HG03571 (cell line): ENCODE data around the gene PPP6R2.
"Not testable (repeated sequence)": the region's sequence is repeated elsewhere in the genome, so short reads cannot be mapped to it uniquely, and the experiment has no call there.

Experiments
- ATAC-seq: cut with Tn5 transposase; IDR thresholded peaks from one replicate; pipeline ENCODE4 v1.9.1; 2021; ENCODE audit not compliant: unreplicated experiment

PPP6R2 gene

DNA sequence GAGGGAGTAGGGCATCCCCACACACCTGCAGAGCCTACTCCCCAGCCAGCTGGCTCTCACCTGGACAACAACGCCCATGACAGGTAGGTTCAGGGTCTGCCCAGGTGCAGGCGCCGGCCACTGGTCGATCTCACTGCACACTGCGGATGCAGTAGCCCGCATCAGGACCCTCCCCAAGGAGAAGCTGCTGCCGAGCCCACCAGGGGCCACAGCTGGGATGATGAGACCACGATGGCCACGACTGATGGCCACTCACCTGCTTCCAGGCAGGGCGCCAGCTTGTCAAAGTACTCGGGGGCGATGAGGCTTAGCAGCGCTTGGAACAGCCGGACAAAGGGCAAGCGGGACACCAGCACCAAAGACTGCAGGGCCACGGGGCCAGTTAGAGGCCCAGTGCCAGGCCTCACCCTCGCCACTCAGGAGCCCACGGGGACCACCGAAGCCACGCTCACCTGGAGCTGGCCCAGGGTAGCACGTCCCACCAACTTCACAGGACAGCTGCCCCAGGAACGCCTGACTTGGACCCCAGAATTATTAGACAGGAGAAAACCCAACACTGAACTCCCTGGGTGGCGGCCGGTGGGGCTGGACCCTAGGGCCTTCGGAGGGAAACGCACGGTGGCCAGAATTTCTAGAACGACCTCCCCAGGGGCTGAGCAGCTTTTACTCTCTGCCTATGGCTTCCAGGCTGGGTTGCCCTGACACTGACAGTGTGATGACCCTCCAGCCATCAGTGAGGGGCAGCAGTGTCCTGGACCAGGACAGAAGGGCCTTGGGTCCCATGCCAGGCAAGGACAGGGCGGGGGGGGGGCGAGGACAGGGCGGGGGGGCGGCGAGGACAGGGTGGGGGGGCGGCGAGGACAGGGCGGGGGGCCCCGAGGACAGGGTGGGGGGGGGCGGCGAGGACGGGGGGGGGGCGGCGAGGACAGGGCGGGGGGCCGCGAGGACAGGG is 26.7 kb upstream of the PPP6R2 start:
- ATAC-seq = no peak

DNA sequence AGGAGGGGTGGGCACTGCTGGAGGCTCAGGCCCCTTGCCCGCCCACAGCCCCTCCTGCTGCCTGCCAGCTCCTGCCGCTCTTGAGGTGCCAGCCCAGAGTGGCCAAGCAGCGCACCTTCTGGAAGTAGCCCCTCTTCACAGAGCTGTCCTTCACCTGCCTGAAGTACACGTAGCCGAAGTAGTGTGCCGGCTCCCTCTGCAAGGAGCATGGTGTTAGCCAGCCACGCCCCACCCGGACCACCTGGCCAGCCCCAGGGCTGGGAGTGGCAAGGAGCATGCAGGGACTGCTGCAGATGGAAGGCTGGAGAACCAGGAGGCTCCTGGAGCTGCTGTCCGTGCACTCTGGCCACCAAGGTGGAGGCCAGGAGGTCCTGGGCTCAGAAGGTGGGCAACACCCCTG is 25.9 kb upstream of the PPP6R2 start:
- ATAC-seq = no peak

DNA sequence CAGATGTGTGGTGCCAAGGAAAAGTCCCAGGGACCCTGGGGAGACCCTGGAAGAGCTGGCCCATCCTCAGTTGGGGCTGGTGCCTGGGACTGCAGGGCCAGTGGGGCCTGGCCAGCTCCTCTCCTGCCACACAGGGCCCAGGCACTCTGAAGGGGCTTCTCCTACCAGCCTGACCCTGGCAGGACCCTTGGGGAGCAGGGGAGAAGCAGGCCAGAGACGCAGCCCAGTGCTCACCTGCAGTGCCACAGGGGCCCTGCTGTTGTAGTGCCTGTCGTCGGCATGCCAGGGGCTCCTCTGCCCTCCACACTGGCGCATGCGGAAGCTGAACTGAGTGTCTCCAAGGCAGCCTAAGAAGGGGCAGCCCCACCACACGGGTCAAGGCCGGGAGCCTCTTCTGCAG is 25.5 kb upstream of the PPP6R2 start:
- no peak for ATAC-seq

DNA sequence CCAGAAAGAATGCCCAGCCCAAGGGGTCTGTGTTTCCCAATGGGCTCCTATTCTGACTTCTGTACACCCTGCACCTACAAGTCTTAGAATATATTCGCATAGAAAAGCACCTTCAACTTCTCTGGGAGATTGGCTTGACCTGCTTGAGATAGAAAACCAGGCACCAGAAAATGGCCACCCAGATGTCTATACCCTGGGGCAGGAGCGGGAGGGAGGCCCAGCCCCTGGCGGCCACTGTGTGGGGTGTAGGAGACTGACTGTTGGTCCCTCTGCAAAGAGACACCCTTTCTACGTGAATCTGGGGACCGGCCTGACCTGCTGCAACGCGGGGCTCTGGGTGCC is 24.8 kb upstream of the PPP6R2 start:
- ATAC-seq = no peak

DNA sequence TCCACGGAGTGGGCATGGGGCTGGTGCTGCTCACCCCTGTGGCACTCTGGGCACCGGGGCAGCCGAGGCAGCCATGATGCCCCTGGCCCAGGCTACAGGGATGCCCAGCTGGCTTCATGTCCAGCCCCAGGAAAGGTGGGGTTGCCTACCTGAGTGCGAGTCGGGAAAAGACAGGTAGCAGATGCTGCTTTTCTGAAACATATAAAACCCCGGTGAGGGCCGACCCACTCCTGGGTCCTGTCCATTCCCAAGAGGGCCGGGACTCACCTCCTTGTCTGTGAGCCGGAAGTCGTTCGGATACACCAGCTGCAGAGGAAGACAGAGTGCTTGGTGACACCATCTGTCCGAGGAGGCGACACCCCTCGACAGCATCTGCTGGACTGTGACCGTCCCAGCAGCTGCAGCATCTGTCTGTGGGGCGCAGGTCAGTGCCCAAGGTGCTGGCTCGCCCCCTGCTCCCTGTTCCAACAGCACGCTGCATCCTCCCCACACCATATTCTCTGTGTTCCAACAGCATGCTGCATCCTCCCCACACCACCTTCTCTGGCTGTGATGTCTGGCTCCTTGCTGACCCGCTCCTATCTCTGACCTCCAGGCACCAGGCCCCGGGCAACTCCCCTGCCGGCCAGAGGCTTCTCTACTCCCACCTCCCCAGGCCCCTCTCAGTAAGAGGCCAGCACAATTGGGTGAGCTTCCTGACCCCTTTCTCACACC is 24.3 kb upstream of the PPP6R2 start:
- no peak for ATAC-seq

DNA sequence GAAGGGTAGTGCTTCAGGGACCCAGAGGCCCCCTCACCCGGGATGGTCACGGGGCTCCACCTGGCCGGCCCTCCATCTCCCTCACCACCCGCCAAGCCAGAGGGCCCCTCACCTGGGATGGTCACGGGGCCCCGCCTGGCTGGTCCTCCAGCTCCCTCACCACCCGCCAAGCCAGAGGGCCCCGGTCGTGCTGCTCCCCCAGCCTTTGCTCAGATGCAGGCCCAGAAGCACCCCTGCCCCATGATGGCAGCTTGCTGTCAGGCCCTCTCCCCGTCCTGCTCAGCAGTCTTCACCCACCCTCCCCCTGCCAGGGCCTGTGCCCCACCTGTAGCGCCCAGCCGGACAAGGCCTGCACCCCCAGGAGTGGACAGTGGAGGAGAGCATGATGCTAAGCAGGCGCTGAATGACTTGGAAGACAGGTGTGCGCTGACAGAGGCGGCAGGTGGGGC is 23.6 kb upstream of the PPP6R2 start:
- ATAC-seq = no peak

DNA sequence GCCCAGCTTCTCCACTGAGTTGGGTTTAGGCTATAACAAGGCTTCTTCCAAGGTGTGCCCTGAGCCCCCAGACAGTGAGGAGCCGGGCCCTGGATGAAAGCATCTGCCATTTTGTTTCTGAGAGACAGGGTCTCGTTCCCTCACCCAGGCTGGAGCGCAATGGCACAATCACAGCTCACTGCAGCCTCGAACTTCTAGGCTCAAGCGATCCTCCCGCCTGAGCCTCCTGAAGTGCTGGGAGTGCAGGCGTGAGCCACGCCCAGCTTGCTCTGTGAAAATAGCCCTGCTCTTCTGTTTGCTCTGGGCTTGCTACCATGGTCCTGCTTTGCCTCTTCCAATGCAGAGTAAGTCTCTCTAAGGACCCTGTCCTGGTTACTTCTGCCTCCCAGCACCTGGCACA is 23.0 kb upstream of the PPP6R2 start:
- ATAC-seq = no peak

DNA sequence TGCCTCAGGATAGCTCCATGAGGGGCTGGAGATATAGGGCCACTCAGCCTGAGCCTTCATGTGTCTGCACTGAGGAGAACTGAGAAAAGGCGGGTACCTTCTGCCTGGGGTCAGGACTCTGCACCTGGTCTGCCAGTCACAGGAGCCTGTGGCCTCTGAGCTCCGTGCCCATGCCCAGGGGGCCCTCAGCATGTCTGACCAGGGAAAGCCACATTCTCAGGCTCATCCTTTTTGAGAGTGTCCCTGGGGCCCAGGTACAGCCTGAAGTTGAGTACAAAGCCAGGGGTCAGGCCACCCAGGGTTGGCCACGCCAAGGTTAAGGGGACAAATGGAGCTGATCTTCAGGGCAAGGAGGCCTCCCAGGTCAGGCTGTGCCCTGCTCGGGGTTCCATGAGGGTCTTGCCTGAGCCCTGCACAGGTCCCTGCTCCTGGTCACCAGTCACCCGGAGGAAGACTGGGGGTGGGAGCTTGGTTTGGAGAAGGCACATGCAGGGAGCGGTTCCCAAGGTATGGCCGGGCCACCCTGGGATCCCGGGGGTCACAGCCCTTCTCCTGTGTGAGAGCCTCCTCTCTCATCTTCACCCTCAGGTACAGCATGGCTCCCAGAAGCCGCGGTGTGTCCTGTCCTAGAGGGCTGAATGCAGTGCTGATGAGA is 22.3 kb upstream of the PPP6R2 start:
- no peak for ATAC-seq

DNA sequence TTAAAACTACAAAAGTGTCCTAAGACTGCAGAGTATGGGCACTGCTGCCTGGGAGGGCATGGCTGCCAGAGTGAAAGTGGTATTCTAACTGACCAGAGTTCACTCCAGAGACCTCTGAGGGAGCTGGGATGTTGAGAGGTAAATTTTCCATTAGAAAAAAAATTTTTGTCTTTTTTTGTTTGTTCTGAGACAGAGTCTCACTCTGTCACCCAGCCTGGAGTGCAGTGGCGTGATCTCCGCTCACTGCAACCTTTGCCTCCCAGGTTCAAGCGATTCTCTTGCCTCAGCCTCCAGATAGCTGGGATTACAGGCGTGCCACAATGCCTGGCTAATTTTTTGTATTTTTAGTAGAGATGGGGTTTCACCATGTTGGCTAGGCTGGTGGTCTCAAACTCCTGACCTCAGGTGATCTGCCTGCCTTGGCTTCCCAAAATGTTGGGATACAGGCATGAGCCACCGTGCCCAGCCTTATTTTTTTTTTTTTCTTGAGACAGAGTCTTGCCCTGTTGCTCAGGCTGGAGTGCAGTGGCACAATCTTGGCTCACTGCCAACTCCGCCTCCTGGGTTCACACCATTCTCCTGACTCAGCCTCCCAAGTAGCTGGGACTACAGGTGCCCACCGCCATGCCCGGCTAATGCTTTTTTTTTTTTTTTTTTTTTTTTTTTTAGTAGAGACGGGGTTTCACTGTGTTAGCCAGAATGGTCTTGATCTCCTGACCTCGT is 20.6 kb upstream of the PPP6R2 start:
- not testable (repeated sequence) for ATAC-seq

DNA sequence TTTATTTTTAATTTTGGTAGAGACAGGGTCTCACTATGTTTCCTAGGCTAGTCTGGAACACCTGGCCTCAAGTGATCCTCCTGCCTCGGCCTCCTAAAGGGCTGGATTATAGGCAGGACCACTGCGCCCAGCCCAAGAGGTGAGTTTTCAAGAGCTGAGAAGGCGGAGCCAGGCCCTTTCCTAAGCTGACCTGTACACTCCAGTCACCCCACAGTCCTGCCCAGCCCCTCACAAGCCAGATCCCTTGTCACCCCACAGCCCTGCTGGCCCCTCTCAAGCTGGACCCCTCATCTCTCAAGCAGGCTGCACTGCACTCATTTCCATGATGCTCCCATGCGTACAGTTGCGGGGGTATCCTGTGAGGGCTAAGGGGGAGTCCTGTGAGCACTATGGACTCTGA is 19.2 kb upstream of the PPP6R2 start:
- ATAC-seq = no peak

DNA sequence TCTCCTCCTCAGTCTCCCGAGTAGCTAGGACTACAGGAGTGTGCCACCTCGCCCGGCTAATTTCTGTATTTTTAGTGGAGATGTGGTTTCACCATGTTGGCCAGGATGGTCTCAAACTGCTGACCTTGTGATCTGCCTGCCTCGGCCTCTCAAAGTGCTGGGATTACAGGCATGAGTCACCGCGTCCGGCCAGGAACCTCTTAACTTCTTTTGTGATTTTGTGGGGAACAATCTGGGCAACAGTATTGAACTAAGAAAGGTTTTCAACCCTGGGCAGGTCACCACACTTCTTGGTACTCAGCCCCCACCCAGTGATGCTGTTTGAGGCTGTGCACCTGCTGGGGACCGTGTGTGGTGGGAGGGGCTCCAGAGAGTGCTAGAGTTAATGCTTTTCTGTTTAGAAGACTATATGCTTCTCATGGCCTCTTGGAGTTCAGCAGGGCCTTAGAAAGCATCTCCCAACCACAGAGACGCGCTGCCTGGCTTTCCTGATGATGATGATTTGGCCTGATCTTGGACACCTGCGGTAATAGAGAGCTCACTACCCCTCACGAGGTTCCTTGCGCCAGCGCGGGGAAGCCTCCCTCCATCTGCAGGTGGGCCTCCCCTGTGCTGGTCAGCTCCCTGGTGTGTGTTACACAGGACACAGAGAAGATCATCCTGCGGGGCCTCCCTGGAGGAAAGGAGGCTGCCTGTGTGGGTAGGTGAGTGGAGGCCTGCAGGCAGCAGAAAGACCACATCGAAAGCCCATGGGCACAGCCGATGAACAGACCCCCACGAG is 17.5 kb upstream of the PPP6R2 start:
- no peak for ATAC-seq

DNA sequence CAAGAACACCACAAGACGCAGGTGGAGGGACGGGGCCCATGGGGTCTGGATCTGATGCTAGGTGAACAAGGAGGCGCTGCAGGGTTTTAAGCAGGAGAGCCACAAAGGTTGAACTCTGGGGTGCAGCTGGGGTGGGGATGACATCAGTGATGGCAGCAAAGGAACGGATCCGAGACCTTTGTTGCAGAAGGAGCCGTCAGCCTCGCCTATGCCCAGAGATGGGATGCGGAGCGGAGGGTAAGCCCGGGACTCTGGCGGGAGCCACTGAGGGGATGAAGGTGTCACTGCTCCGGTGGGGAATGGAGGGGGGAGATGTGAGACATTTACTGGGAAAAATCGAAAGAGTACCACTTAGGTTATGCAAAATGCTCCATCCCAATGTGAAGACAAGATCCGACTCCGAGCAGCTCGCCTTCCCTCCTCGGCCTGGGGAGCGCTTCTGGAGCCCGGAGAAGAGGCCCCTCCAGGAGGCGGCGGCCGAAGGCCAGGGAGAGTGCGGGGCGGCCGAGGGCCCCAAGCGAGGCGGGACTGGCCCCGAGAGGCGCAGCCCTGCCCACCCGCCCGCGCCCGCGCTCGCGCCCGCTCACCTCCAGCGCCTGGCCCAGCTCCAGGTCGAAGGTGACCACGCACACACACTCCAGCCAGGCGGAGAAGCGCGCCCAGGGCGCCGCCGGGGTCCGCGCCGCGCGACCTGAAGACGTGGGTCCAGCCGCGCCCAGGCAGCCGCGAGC is 16.7 kb upstream of the PPP6R2 start:
- no peak for ATAC-seq

DNA sequence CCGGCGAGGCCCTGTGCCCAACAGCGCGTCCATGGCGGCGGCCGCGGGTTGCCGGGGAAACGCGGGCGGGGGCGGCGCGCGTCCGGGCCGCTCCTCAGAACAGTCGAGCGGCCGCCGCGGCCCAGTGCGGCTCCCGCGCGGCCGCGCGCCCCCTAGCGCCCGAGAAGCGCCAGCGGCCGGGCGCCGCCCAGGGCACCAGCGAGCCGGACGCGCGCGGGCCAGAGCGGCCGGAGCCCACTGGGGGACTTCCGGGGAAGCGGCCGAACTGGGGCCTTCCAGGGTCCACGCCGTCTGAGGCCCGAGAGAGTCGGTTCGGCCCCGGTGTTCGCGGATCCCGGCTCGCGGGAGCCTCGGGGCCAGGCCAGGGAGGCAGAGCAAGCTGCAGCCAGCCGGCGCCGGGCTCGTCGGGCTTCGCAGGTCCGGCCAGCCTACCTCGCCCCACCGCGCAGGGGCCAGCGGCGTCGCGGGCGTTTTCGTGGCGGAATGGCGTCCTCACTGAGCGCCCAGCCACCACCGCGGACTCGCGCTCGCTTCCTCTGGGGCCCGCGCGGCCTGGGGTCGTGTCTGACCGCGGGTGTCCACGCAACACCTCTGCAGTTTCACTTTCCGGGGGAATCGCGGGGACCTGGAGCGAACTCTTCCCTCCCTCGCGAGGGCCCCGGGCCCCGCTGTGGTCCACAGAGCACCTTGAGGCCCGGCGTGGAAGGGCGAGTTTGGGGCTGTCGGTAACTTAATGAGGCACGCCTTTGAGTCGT is 16.0 kb upstream of the PPP6R2 start, which contains the start of gene DENND6B:
DENND6B (minus strand) TSS at position 57 of the 755 bp plus-strand sequence; CDS start at position 33, 24 bp downstream.
- peak; percentile 77 for ATAC-seq

DNA sequence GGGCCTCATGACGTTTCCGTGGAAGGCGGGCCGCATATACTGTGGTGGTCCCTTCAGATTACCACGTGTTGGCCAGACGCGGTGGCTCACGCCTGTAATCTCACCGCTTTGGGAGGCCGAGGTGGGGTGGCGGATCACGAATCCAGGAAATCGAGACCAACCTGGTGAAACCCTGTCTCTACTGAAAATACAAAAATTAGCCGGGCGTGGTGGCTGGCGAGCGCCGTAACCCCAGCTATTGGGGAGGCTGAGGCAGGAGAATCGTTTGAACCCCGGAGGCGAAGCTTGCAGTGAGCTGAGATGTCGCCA is 15.5 kb upstream of the PPP6R2 start:
- ATAC-seq = no peak

DNA sequence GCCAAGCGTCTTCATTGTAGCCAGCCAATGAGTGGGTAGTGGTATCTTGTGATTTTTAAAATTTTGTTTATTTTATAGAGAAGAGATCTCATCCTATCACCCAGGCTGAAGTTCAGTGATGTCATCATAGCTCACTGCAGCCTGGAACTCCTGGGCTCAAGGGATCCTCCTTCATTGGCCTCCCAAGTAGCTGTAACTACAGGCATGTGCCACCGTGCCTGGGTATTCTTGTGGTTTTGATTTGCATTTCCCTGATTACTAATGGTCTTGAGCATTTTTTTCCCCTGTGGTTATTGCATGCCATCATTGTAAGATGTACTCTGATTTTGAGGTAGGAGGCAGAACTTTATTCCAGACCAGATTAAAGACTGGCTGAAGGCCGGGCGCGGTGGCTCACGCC is 13.9 kb upstream of the PPP6R2 start:
- no peak for ATAC-seq

DNA sequence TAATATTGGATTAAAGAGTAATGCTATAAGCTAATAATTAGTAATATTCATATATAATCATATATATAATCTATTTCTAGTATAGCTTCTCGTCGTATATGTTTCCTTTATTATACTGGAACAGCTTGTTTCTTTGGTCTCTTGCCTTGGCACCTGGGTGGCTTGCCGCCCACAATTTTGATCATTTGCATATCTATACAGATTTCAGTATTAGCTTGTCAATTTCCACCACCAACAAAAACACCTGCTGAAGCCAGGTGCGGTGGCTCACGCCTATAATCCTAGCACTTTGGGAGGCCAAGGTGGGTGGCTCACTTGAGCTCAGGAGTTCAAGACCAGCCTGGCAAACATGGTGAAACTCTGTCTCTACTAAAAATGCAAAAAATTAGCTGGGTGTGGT is 8.7 kb upstream of the PPP6R2 start:
- not testable (repeated sequence) for ATAC-seq

DNA sequence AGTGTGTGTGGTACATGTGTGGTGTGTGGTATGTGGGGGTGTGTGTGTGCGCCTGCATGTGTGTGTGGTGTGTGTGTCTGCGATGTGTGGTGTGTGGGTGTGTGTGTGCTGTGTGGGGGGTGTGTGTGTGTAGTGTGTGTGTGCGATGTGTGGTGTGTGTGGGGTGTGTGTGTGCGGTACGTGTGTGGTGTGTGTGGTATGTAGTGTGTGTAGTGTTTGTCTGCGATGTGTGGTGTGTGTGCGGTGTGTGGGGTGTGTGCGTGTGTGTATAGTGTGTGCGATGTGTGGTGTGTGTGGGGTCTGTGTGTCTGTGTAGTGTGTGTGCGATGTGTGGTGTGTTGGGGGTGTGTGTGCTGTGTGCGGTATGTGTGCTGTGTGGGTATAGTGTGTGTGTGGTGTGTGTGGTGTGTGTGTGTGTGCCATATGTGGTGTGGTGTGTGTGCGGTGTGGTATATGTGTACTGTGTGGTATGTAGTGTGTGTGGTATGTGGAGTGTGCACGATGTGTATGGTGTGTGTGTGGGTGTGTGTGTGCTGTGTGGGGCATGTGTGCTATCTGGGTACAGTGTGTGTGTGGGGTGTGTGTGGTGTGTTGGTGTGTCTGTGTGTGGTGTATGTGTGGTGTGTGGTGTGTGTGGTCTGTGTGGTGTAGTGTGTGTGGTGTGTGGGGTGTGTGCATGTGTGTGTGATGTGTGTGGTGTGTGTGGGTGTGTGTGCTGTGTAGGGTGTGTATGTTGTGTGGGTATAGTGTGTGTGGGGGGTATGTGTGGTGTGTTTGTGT is 5.7 kb upstream of the PPP6R2 start:
- ATAC-seq = no peak

DNA sequence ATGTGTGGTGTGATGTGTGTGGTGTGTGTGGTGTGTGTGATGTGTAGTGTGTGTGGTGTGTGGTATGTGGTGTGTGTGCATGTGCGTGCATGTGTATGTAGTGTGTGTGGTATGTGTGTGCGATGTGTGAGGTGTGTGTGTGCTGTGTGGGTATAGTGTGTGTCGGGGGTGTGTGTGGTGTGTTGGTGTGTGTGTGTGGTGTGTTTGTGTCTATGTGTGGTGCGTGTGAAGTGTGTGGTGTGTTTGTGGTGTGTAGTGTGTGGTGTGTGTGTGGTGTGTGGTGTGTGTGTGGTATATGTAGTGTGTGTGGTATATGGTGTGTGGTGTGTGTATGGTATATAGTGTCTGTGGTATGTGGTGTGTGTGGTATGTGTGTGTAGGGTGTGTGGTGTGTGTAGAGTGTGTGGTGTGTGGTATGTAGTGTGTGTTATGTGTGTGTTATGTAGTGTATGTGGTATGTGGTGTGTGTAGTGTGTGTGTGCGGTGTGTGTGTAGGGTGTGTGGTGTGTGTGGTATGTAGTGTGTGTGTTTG is 5.0 kb upstream of the PPP6R2 start:
- no peak for ATAC-seq
